ENCODE results near the gene FAM222A. TPM values are rescaled to one million over a fixed set of nuclear protein-coding genes. Genes with fewer than 3 reads are reported as not detected.

FAM222A gene
- polyA plus RNA-seq, 3 donors, result 5.6 to 9.3 (median 6.1) TPM

DNA sequence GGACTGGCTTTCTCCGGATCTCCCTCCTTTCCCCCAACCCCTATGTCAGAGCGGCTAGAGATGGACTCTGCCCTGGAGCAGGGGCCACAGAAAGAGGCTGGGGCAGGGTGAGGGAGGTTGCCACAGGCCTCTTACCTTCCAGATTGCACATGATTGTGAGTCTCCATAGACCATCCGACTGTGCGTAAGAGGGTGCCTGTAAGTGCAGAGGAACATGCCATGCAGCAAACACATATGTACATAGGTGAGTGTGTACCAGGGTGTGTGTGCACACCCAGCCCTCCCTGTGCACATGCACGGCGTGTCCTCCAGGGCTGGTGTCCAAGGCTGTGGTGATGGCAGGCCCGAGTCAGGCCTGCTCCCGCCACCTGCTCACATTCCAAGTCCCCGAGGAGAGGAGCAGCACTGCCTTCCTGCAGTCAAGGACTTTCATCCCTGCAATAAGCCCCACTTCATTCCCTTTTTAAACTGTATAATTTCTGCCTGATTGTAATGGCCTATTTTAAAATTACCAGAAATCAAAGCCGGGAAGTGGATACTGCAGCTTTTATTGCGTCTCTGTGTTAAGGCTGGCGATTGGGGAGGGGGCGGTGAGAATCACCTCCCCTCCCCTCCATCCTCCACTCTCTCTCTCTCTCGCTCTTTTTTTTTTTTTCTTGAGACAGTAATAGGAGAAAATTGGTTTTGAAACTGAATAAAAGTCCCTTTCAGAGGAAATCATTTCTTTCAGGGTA is 28.5 kb downstream of the FAM222A start:
- no peak for DNase-seq (ENCODE audit: extremely low read depth in 1 of 11, low read depth in 9 of 11, low spot score in 4 of 11)

DNA sequence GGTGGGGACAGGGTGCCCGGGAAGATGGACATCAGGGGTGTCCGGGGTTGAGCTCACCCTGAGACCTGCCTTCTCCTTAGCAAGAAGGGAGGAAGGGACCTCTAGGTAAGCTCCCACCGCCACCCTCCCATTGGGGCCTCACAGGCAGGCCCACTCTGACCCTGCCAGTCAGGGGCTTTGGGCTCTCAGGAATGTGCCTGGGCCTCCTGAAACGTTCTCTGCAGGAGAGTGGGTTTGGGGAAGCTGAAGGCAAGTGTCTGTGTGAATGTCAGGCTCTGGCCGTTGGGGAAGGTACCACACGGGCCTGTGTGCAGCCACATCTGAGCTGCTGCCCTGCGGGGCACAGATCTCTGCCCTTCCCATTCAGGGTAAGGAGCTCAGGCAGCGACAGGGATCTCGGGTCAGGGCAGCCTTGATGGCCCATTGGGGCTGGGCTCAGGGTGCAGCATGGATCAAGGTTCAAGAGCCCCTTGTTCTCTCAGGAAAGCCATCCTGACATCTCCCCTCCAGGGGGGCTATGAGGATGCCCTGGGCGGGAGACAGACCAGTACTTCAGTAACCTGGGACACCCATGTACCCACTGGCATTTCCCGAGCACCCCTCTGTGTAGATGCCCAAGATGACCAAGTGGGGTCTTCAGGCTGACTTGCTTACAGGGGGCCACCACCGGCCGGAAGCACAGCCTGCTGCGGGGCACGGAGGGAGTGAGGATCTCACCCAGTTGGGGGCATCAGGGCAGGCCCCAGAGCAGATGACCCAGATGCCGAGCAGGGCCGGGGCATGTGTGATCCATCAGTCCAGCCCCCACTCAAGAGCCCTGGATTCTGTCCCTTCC is 29.7 kb downstream of the FAM222A start:
- DNase-seq (ENCODE audit: extremely low read depth in 1 of 11, low read depth in 9 of 11, low spot score in 4 of 11), result no peak

DNA sequence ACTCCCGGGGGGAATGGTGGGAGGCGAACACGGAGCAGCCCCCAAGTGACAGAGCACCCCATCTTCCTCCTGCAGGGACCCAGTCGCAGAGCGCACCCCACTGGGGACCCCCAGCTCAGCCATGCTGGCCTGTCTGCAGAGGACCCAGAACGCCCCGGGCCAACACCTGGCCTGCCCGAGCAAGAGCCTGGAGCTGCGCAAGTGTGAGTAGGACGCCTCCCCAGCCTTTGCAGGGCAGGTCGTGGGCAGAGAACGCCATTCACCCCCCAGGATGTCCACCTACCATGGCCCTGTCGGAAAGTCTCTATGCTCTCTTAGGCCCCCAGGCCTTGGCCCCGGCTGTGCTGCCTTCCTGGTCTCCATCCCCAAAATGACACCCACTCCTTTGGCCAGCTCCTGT is 30.4 kb downstream of the FAM222A start:
- no peak for DNase-seq (ENCODE audit: extremely low read depth in 1 of 11, low read depth in 9 of 11, low spot score in 4 of 11)

DNA sequence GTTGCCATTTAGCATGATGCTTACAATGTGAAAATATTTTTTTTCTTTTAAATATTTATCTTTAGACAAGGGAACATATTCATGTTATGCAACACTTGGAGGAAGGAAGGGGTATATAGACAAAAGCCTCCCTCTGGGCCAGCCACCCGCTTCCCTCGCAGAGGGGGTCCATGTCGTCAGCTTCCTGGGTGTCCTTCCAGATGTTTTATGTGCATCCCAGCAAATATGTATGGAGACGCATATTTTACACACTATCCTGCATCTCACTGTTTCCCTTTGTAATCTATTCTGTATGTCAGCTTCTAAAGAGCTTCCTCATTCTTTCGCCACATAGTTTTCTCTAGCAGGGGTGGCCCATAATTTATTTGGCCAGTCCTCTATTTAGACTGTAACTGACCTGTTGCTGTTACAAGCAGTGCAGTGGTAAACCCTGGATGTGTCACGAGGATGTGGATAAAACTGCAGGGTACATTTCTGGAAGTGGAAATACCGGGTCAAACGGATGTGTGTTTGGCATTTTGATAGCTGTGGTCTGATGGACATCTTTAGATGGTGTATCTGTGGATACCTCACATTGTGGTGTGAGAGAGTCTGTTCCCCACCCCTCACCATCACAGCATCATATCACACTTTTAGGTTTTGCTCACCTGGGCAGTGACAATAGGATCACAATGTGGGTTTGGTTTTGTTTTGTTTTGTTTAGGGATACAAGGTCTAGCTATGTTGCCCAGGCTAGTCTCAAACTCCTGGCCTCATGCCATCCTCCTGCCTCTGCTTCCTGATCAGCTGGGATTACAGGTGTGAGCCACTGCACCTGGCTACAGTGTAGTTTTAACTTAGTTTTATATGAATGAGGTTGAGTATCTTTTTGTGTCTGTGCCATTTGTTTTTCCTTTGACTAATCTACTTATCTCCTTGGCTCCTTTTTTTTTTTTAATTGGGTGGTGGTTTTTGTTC is 31.6 kb downstream of the FAM222A start:
- DNase-seq (ENCODE audit: extremely low read depth in 1 of 11, low read depth in 9 of 11, low spot score in 4 of 11), result no peak

DNA sequence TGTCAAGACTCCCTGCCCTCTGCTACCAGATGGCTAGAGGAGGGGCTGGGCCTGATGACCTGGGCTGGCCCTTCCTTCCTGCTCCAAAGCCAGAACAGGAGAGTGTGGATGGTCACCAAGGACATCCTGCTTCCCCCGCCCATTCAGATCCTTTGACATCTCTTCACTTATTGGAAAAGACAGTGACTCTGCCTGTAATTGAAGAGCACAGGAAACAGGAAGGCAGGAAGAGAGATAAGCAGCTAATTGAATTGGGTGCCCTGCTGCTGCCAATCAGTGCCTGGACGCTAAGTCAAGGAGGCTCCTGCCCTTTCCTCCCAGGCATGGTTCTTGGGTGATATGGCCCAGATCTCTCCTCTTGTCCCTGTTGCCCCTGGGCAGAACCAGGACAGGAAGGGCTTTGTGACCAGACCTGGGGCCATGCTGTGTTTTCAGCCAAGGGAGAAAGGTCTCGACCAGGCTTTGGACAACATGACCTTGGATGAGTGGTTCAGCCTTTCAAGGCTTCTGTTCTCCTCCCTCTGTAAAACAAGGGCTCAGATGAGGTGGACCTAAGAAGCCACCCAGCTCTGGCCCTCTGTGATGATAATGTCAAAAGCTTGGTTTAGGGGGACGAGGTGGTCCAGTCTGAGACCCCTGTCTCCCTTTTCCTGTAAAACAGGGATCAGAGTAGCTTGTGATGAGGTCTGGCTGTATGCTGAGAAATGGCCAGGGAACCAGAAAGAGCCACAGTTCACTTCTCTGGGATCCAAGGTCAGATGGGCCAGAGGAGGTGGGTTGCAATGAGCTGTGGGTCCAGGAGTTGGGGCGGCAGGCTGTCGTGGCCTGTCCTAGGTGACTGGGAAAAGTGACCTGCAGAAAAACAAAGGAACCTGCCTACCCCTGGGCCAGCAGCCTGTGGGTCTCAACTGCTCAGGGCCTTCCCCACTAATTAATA is 38.8 kb downstream of the FAM222A start:
- DNase-seq (ENCODE audit: extremely low read depth in 1 of 11, low read depth in 9 of 11, low spot score in 4 of 11), result no peak

DNA sequence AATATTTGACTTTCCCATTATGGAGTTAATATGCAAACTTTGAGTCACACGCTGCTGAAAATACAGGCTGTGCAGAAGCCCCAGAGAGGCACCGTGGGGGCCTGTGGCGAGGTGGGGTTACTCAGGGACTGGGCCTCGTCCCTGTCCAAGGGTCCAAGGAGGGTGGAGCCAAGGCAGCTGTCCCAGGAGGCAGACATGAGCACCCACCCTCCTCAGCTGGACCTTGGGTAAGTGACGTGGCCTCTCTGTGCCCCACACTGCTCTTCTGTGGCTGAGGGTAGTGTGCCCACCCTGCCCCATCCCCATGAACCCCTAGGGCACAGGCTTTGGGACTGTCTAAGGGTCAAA is 39.4 kb downstream of the FAM222A start:
- DNase-seq (ENCODE audit: extremely low read depth in 1 of 11, low read depth in 9 of 11, low spot score in 4 of 11), result no peak

DNA sequence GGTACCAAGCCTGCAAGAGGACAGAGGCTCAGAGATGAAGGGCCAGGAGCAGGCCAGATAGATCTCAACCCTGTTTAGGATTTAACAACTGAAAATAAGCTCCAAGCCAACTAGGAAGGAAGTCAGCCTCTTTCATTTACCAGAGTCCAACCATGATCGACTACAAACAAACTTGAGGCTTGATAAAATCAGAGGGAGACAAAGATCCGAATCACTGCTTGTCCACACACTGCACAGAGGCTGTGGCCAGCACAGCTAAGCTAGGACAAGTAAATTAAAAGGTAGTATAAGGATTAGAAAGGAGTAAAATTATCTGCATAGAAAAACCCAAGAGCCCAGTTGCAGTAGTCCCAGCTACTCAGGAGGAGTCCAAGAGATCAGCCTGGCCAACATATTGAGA is 40.3 kb downstream of the FAM222A start:
- DNase-seq (ENCODE audit: extremely low read depth in 1 of 11, low read depth in 9 of 11, low spot score in 4 of 11), result no peak

DNA sequence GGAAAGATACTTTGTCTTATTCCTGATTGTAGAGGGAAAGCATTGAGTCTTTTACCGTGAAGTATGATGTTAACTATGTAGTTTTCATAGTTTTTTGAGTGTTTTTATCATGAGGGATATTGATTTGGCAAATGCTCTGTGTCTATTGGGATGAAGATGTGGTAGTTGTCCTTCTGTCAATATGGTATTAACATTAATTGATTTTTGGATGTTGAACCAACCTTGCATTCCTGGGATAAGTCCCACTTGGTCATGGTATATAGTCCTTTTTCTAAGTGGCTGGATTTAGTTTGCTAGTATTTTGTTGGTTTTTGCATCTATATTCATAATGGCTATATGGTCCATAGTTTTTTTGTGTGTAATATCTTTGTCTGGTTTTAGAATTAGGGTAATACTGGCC is 42.8 kb downstream of the FAM222A start:
- DNase-seq (ENCODE audit: extremely low read depth in 1 of 11, low read depth in 9 of 11, low spot score in 4 of 11), result no peak

DNA sequence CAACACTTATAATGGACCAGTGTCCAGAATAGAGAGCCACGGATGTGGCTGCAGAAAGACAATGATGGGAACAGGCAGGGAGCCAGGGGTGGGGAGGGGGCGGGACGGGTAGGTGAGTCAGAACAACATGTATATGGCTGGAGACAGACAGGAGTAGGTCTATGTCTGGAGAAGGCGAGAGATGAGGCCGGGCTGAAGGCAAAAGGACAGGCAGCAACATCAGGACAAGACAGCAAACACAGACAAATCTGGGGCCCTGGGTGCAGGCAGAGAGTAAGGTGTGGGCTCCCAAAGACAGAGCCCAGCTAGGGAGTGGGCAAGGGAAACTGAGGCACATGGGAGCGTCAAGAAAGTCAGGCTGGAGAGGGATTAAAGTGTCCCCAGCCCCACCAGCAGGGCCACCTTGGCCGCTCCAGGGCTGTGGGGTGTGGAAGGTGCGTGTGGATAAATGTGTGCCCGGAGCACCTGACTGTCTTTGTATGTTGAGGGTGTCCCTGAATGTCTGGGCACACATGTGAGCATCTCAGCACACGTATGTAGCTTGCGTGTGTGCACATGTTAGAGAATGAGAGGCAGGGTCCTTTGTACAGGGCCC is 44.1 kb downstream of the FAM222A start:
- DNase-seq (ENCODE audit: extremely low read depth in 1 of 11, low read depth in 9 of 11, low spot score in 4 of 11), result no peak

DNA sequence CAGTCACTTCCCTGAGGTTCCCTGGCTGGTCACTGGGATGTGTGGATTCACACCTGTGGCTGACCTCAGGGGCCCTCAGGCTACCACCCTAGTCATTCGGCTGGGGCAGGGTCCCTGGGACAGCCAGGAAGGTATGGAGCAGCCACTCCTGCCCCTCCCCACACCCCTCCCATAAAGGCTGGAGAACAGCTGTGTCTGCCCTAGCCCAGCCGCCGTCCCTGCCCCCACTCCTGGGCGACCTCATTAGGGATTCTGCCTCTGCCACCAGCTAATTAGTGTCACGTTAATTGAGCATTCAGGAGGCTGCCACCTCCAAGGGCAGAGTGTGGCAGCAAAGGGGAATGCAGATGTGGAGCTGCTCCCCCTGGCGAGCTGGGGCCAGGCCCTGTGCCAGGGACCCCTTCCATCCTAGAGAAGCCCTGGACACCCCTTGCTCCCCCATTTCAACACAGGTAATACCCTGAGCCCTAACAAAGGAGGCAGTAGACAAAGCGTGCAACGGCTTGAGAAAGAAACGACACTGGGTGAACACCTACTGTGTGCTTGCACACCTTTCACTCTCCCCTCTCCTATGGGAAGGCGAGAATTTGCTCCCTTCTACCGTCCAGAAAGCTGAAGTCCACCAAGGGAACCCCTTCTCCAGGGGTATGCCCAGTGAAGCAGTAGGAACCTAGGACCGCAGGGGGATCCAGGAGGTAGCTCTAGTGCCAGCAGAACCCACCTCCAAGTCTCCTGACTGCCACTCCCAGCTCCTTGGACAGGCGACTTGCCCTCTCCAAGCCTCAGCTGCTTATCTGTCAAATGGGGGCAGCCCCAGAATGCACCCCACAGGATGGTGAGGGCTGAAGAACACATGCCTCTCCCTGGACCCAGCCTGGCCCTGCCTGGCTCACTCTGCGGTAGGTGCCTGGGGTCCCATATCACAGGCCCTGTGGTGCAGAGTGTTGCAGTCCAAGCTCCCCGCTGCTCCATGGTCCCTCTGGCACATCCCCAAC is 45.1 kb downstream of the FAM222A start:
- DNase-seq (ENCODE audit: extremely low read depth in 1 of 11, low read depth in 9 of 11, low spot score in 4 of 11), result no peak

DNA sequence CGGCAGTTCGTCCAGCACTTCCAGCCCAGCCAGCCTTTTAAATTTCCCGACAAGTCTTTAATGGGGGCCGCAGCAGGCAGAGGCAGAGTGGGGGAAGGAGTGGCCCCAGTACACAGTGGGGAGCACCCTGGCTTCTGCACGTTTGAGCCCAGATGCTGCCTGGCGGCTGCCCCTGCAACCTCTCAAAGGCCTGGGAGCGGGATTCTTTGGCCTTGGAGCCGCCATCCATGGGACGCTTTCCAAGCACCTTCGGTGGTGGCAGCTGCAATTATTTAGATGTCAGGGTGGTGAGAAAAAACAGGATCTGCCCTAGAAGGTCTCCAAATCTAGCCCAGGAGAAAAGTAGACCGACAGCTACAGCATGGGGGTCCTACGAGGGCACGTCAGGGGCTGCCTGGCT is 46.0 kb downstream of the FAM222A start:
- DNase-seq (ENCODE audit: extremely low read depth in 1 of 11, low read depth in 9 of 11, low spot score in 4 of 11), result no peak

DNA sequence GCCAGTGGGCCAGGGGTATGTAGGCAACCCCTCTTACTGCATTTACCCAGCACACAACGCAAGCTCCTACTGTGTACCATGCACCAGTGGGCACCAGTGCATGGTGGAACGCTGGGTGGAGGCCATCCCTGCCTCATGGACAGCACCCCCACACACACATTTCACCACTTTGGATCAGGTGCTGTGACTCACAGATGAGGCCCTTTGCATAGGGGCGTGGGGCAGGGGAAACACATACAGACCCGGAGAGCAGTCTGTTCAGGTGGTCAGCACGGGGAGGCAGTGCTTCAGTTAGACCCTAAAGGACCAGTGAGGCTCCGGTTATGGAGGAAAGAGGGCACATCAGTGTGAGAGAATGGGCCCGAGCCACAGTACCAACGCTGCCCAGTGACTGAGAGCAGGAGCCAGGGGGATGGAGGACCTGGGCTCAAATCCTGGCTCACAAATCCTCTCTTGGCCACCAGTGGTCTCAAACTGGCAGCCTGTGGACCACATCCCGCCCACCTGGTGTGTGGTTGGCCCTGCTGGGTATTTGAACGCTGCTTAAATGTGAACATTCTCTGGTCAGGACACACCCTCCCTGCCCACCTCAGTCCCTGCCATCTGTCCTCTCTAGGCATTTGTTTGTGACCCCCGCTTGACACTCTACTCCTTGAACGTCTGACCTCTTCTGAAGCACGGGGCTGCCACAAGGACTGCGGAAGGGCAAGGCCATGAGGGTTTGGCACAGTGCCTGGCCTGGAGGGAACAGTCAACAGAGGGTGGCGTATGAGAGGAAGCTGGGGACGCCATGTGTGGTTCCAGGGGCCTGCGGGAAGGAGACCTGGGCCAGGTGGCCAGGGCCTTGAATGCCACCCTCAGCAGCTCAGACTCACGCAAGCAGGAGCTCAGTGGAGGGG is 46.7 kb downstream of the FAM222A start:
- no peak for DNase-seq (ENCODE audit: extremely low read depth in 1 of 11, low read depth in 9 of 11, low spot score in 4 of 11)

DNA sequence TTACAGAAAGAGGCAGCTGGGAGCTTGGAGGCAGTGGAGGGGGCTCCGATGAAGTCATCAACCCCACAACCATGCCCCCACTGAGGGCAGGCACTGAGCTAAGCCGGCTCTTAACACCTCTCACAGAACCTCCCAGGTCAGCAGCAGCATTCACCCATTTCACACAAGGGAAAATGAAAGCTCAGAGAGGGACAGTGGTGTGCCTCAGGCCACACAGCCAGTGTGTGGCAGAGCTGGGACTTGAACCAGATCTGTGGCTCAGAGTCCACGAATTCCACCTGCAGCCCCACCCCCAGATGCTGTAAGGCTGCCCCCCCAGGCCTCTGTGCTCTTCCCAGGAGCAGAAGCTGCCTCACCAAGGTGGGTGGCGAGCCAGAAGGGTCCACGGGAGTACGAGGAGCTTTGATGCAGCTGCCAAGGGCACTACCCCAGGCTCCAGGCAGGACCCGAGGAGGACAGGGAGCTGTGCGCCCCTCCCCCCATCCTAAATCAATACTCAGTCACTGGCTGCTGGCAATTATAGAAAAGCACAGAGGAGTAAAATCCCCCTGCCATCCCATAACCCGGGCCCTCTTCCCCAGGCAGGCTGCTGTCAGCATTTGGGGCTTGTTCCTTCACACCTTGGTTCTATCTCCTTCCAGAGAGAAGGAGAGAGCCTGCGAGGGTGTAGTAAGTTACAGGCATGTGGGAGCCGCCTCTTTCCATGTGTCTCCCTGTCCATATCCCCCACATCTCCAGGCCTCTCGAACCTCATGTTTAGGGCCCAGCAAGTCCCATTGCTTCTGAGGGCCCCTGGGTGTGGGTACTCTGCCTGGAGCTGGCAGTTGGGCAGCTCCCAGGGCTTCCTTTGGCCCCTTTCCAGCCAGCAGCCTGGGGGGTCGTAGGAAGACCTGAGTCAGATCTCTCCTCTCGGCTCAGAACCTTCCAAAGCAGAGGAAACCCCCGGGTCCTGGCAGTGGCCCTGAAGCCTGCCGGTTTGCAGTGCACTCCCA is 47.6 kb downstream of the FAM222A start:
- DNase-seq (ENCODE audit: extremely low read depth in 1 of 11, low read depth in 9 of 11, low spot score in 4 of 11), result no peak

DNA sequence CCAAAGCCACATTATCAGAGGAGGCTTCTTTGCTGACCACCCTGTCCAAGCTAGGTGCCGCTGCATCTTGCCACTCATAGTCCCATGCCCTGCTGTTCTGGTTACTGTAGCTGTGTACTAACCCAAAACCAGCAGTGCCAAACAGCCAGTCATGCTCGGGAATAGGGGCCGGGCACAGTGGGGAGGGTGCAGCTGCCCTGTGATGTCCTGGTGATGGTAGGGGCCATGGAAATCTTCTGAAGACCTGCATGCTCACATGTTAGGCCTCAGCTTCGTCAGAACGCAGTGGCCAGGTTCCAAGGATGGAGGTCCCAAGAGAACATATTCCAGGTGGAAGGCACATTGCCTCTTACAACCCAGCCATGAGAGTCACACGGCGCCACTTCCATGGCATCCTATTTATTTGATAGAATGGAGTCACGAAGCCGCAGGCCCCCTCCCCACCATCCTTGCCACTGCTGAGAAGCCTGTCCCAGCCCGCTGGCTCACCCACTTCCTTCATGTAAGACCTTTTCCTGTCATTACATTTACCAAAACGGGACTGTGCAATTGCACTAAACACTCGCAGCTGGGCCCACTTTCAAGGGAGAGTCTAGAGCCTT is 48.5 kb downstream of the FAM222A start:
- no peak for DNase-seq (ENCODE audit: extremely low read depth in 1 of 11, low read depth in 9 of 11, low spot score in 4 of 11)
